ENCODE results near the gene COMT.

COMT gene

GRCh38 chr22:19997561-19998231 is 56.1 kb downstream of the COMT start:
- no peak for DNase-seq

- no peak for DNase-seq
These were observed 56.8 kb downstream of the COMT start for GRCh38 chr22:19998232-19998951.

- no peak for DNase-seq
These were observed 57.6 kb downstream of the COMT start for GRCh38 chr22:19998991-19999820.

- DNase-seq = no peak
These were observed 58.9 kb downstream of the COMT start for GRCh38 chr22:20000246-20001081.

GRCh38 chr22:20001082-20001638 is 59.6 kb downstream of the COMT start:
- DNase-seq = no peak

- DNase-seq = no peak
These were observed 60.6 kb downstream of the COMT start for GRCh38 chr22:20002128-20002527.

- no peak for DNase-seq
These were observed 61.1 kb downstream of the COMT start for GRCh38 chr22:20002636-20003035.

GRCh38 chr22:20003304-20003703 is 61.7 kb downstream of the COMT start:
- no peak for DNase-seq

- DNase-seq = no peak
These were observed 62.9 kb downstream of the COMT start for GRCh38 chr22:20004464-20004863.

- no peak for DNase-seq
These were observed 66.8 kb downstream of the COMT start for GRCh38 chr22:20008221-20008995.

- no peak for DNase-seq
These were observed 67.5 kb downstream of the COMT start for GRCh38 chr22:20009018-20009491.

- no peak for DNase-seq
These were observed 68.2 kb downstream of the COMT start for GRCh38 chr22:20009582-20010306.

- DNase-seq = no peak
These were observed 68.9 kb downstream of the COMT start for GRCh38 chr22:20010307-20011122.

- DNase-seq = no peak
These were observed 69.8 kb downstream of the COMT start for GRCh38 chr22:20011123-20011992.

- DNase-seq = no peak
These were observed 70.6 kb downstream of the COMT start for GRCh38 chr22:20011993-20012740.

GRCh38 chr22:20012741-20013331 is 71.3 kb downstream of the COMT start:
- no peak for DNase-seq

GRCh38 chr22:20013382-20013871 is 71.9 kb downstream of the COMT start:
- peak in 1 of 2 experiments; percentile 22 for DNase-seq
